Nephron (organoid): ENCODE data around the gene ULBP1.
A peak's percentile ranks its signal among the peaks of the same experiment; 100 is the strongest.
"Not testable (repeated sequence)": the region's sequence is repeated elsewhere in the genome, so short reads cannot be mapped to it uniquely, and the experiment has no call there.

Experiments used
- H3K27ac Mint-ChIP-seq, 3 experiments: 2 replicates each; pipeline ENCODE4 v1.8.0; 2020; ENCODE audit warnings: mixed read lengths in 3 of 3, mild to moderate bottlenecking in 2 of 3, moderate library complexity in 1 of 3
- H3K27me3 Mint-ChIP-seq: 2 replicates; pipeline ENCODE4 v1.8.0; 2021; ENCODE audit warnings: low read depth, mild to moderate bottlenecking, moderate library complexity, mixed read lengths
- H3K36me3 Mint-ChIP-seq: 2 replicates; pipeline ENCODE4 v1.8.0; 2020; ENCODE audit warnings: low read depth, mixed read lengths
- H3K4me1 Mint-ChIP-seq: 2 replicates; pipeline ENCODE4 v1.8.0; 2020; ENCODE audit warnings: mixed read lengths
- H3K4me3 Mint-ChIP-seq, 3 experiments: 2 replicates each; pipeline ENCODE4 v1.8.0; 2020; ENCODE audit warnings: mild to moderate bottlenecking in 3 of 3, mixed read lengths in 3 of 3, moderate library complexity in 2 of 3
- H3K9me3 Mint-ChIP-seq: 2 replicates; pipeline ENCODE4 v1.8.0; 2020; ENCODE audit warnings: mixed read lengths
- CTCF ChIP-seq, 3 experiments: fragments of 200-600 bp; sonication (generic); IDR thresholded peaks; one replicate each; pipeline ENCODE4 v1.5.0; 2021; ENCODE audit warnings: antibody characterized with exemption in 3 of 3; ENCODE audit not compliant: unreplicated experiment in 3 of 3

Gene ULBP1

DNA sequence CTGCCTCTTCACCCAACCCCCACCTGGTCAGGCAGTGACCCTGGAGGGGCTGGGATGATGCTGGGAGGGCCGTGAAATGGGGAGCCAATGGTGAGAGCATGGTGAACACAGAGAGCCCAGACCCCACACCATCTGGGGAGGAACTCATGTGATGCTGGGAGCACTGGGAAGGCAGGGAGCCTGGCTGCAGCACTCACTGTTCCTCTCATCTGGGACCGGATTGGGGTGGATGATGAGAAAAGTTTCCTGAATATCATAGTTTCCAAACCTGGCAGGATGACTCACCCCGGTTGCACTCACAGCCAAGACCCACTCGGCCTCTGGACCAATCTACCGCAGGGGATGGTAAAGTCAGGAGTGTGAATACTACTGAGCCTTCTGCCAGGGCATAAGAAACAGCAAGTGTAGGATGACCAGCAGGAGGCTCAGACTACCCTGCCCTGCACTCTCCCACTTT is 21.8 kb downstream of the ULBP1 start:
- H3K9me3 Mint-ChIP-seq, result peaks cover 31% of the 10 kb centered on the region
- TF ChIP-seq CTCF (IDR thresholded peaks at IDR 0.05; ENCODE audit: unreplicated experiment in 3 of 3), result no peak
- H3K27me3 Mint-ChIP-seq, result peaks cover 100% of the 10 kb centered on the region
- H3K4me1 Mint-ChIP-seq, result peaks cover 9% of the 10 kb centered on the region
- no peak overlapping the region for H3K4me3 Mint-ChIP-seq
- H3K27ac Mint-ChIP-seq, result no peak overlapping the region
- H3K36me3 Mint-ChIP-seq, result no peaks in the 10 kb centered on the region

DNA sequence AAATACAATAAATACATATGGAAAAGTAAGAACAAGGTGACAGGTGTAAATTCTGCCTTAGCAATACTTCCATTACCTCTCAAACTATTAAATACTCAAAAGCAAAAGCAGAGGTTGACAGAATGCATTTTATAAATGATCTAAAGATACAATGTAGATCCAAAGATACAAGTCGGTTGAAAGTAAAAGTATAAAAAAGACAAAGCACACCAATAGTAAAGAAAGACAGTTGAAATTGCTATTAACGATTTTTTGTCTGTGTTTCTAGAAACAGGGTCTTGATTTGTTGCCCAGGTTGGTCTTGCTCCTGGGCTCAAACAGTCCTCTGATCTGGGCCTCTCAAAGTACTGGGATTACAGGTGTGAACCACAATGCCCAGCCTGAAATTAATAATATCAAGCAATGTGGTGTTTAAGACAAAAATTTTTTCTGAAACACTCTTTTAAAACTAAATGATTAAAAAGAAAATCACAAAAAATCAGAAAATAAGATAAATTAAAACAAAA is 23.9 kb downstream of the ULBP1 start:
- Mint-ChIP-seq H3K27me3 (peaks cover 100% of the 10 kb centered on the region), H3K9me3 (peaks cover 34% of the 10 kb centered on the region), H3K27ac (no peak overlapping the region), H3K36me3 (no peaks in the 10 kb centered on the region), H3K4me1 (peaks cover 11% of the 10 kb centered on the region), H3K4me3 (no peak overlapping the region)
- TF ChIP-seq CTCF (IDR thresholded peaks at IDR 0.05; ENCODE audit: unreplicated experiment in 3 of 3), result no peak

GRCh38 chr6:149988550-149989346 is 25.0 kb downstream of the ULBP1 start:
- H3K4me1 Mint-ChIP-seq, result peaks cover 11% of the 10 kb centered on the region
- H3K27me3 Mint-ChIP-seq, result peaks cover 100% of the 10 kb centered on the region
- peaks cover 39% of the 10 kb centered on the region for H3K9me3 Mint-ChIP-seq
- no peak for TF ChIP-seq CTCF (IDR thresholded peaks at IDR 0.05; ENCODE audit: unreplicated experiment in 3 of 3)
- H3K4me3 Mint-ChIP-seq, result peak overlapping the region in 2 of 3 experiments; percentile 21 to 57
- H3K27ac Mint-ChIP-seq, result no peak overlapping the region
- no peaks in the 10 kb centered on the region for H3K36me3 Mint-ChIP-seq

GRCh38 chr6:149990212-149990660 is 26.5 kb downstream of the ULBP1 start:
- no peaks in the 10 kb centered on the region for H3K36me3 Mint-ChIP-seq
- H3K4me3 Mint-ChIP-seq, result peak overlapping the region; percentile 36 to 72 (median 50)
- H3K4me1 Mint-ChIP-seq, result peaks cover 11% of the 10 kb centered on the region
- TF ChIP-seq CTCF (IDR thresholded peaks at IDR 0.05; ENCODE audit: unreplicated experiment in 3 of 3), result no peak
- peaks cover 100% of the 10 kb centered on the region for H3K27me3 Mint-ChIP-seq
- H3K9me3 Mint-ChIP-seq, result peaks cover 40% of the 10 kb centered on the region
- H3K27ac Mint-ChIP-seq, result no peak overlapping the region

DNA sequence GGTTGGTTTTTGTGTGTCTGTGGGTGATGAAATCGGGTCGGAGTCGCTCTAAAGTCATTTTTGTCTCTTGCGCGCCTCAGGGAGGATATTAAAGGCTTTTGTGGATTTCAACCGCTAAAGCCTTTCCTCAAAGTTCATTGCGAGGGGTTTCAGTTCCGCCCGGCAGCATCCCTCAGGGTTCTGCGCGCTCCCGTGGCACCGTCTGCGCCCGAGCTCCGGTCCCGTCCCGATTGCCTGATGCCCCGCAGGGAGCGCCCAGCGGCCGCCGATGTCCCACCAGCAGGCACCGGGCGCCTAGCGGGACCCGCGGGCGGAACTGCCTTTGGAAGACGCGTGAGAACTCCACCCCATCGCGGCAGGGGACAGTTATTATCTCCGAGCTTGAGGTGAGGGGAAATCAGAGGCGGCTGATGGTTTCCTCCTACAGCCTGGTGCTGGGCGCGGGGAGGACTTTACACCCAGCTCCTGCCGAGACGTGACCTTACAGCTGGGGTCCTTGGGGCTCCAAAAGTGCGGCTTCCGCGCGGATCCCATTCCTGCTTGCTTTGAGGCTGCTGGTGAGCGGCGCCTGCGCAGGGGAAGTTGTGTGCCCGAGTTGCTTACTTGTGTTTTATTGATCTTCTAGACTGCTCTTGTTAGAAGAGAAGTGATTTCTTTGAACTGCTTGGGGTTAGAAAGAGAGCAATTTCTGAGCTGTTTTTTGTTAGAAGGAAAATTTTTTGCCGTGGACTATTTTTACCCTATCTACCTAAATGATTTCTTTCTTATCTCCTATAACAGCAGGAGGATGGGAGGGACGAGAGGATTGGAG is 27.1 kb downstream of the ULBP1 start:
- H3K27ac Mint-ChIP-seq, result no peak overlapping the region
- H3K4me3 Mint-ChIP-seq, result peak overlapping the region; percentile 36 to 72 (median 50)
- peaks cover 37% of the 10 kb centered on the region for H3K9me3 Mint-ChIP-seq

DNA sequence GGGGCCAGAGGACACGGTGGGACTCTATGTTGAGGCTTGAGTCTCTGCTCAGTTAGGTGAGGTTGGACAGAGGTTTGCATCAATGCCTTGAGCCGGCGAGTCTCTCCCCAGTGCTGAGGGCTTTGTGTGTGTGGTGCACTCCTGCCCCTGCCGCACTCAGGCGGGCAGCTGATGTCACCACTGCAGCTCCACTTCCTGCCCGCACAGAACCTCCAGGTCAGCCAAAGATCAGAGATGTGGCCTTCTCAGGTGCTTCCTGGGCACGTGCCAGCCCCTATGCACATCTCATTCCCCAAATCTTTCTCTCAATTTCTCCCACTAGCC is 27.7 kb downstream of the ULBP1 start:
- H3K4me1 Mint-ChIP-seq, result peaks cover 11% of the 10 kb centered on the region
- not testable (repeated sequence) for H3K36me3 Mint-ChIP-seq, H3K27ac Mint-ChIP-seq
- peak overlapping the region in 2 of 3 experiments; percentile 20 to 38 for H3K4me3 Mint-ChIP-seq
- peaks cover 37% of the 10 kb centered on the region for H3K9me3 Mint-ChIP-seq
- H3K27me3 Mint-ChIP-seq, result peaks cover 100% of the 10 kb centered on the region

More for the DNA sequence above, 27.1 kb downstream of the ULBP1 start:
- peaks cover 11% of the 10 kb centered on the region for H3K4me1 Mint-ChIP-seq
- no peaks in the 10 kb centered on the region for H3K36me3 Mint-ChIP-seq
- TF ChIP-seq CTCF (IDR thresholded peaks at IDR 0.05; ENCODE audit: unreplicated experiment in 3 of 3), result no peak
- H3K27me3 Mint-ChIP-seq, result peaks cover 100% of the 10 kb centered on the region
